H9 (cell line): ENCODE measurements around the gene ZSCAN2. TPM values are rescaled to one million over a fixed set of nuclear protein-coding genes. Genes with fewer than 3 reads are reported as not detected.
A peak's percentile ranks its signal among the peaks of the same experiment; 100 is the strongest.

ENCODE experiments used
- DNase-seq: peaks from one replicate; pipeline ENCODE4 v3.0.0-alpha.2; 2017
- H2AFZ ChIP-seq: one replicate; pipeline ENCODE4 v1.6.1; 2013; ENCODE audit warnings: mild to moderate bottlenecking, low read length, control low read depth, moderate library complexity
- H2AK5ac ChIP-seq: 2 replicates; pipeline ENCODE4 v1.6.1; 2013; ENCODE audit warnings: low read length, control low read depth, mixed read lengths; ENCODE audit not compliant: insufficient read length
- H2BK120ac ChIP-seq: one replicate; pipeline ENCODE4 v1.6.1; 2013; ENCODE audit warnings: low read depth, mild to moderate bottlenecking, low read length, control low read depth, inconsistent platforms; ENCODE audit not compliant: poor library complexity, severe bottlenecking
- H2BK12ac ChIP-seq: 2 replicates; pipeline ENCODE4 v1.6.1; 2013; ENCODE audit warnings: low read length, control low read depth, mixed read lengths, low read depth; ENCODE audit not compliant: insufficient read length
- H2BK15ac ChIP-seq: 2 replicates; pipeline ENCODE4 v1.6.1; 2013; ENCODE audit warnings: low read depth, low read length, control low read depth
- H2BK20ac ChIP-seq: one replicate; pipeline ENCODE4 v1.6.1; 2013; ENCODE audit warnings: low read depth, mild to moderate bottlenecking, low read length, control low read depth, inconsistent platforms; ENCODE audit not compliant: poor library complexity, severe bottlenecking
- H2BK5ac ChIP-seq: 2 replicates; pipeline ENCODE4 v1.6.1; 2013; ENCODE audit warnings: low read length, control low read depth, mixed read lengths; ENCODE audit not compliant: insufficient read length
- H3K14ac ChIP-seq: 2 replicates; pipeline ENCODE4 v1.6.1; 2013; ENCODE audit warnings: low read length, control low read depth; ENCODE audit not compliant: insufficient read depth
- H3K18ac ChIP-seq: 2 replicates; pipeline ENCODE4 v1.6.1; 2013; ENCODE audit warnings: low read depth, mild to moderate bottlenecking, mixed read lengths, low read length, control low read depth; ENCODE audit not compliant: insufficient read length
- H3K23ac ChIP-seq: 2 replicates; pipeline ENCODE4 v1.6.1; 2013; ENCODE audit warnings: low read length, control low read depth, mixed read lengths, low read depth; ENCODE audit not compliant: insufficient read length
- H3K23me2 ChIP-seq: 2 replicates; pipeline ENCODE4 v1.6.1; 2013; ENCODE audit warnings: low read depth, mild to moderate bottlenecking, mixed read lengths, low read length, control low read depth; ENCODE audit not compliant: insufficient read length, poor library complexity, severe bottlenecking
- H3K27ac ChIP-seq: 2 replicates; pipeline ENCODE4 v1.5.1; 2013; ENCODE audit warnings: low read length, control low read depth, mixed read lengths, low read depth; ENCODE audit not compliant: insufficient read length
- H3K27me3 ChIP-seq: 2 replicates; pipeline ENCODE4 v1.6.1; 2013; ENCODE audit warnings: low read length, control low read depth, inconsistent platforms; ENCODE audit not compliant: insufficient read depth
- H3K4ac ChIP-seq: 2 replicates; pipeline ENCODE4 v1.6.1; 2013; ENCODE audit warnings: low read depth, mild to moderate bottlenecking, control low read depth, inconsistent platforms, low read length, moderate library complexity
- H3K4me1 ChIP-seq: 2 replicates; pipeline ENCODE4 v1.6.1; 2013; ENCODE audit warnings: low read length, control low read depth, inconsistent platforms; ENCODE audit not compliant: insufficient read depth
- H3K4me2 ChIP-seq: 2 replicates; pipeline ENCODE4 v1.6.1; 2013; ENCODE audit warnings: low read length, control low read depth, mixed read lengths; ENCODE audit not compliant: insufficient read length, insufficient read depth
- H3K56ac ChIP-seq: 2 replicates; pipeline ENCODE4 v1.6.1; 2013; ENCODE audit warnings: low read depth, mild to moderate bottlenecking, mixed read lengths, low read length, control low read depth; ENCODE audit not compliant: insufficient read length
- H3K79me1 ChIP-seq: 2 replicates; pipeline ENCODE4 v1.6.1; 2013; ENCODE audit warnings: low read depth, mild to moderate bottlenecking, moderate library complexity, low read length, control low read depth, inconsistent platforms; ENCODE audit not compliant: insufficient read depth, poor library complexity, severe bottlenecking
- H3K79me2 ChIP-seq: 2 replicates; pipeline ENCODE4 v1.6.1; 2013; ENCODE audit warnings: low read length, control low read depth, inconsistent platforms; ENCODE audit not compliant: insufficient read depth
- H3K9ac ChIP-seq: 2 replicates; pipeline ENCODE4 v1.6.1; 2013; ENCODE audit warnings: low read length, control low read depth, mixed read lengths; ENCODE audit not compliant: insufficient read length; ENCODE audit errors: extremely low read depth
- H3K9me3 ChIP-seq: one replicate; pipeline ENCODE4 v1.6.1; 2013; ENCODE audit warnings: low read depth, low read length, inconsistent platforms; ENCODE audit not compliant: control insufficient read depth
- H3T11ph ChIP-seq: one replicate; pipeline ENCODE4 v1.6.1; 2013; ENCODE audit warnings: mild to moderate bottlenecking, low read length, control low read depth, inconsistent platforms
- H4K20me1 ChIP-seq: one replicate; pipeline ENCODE4 v1.6.1; 2013; ENCODE audit not compliant: control insufficient read depth, insufficient read length, insufficient read depth
- H4K5ac ChIP-seq: 2 replicates; pipeline ENCODE4 v1.6.1; 2013; ENCODE audit warnings: low read depth, mild to moderate bottlenecking, mixed read lengths, low read length, control low read depth; ENCODE audit not compliant: insufficient read length
- H4K8ac ChIP-seq: replicated peaks from 2 replicates; pipeline ENCODE4 v1.6.1; 2013; ENCODE audit warnings: low read length, control low read depth, mixed read lengths, low read depth; ENCODE audit not compliant: insufficient read length
- H4K91ac ChIP-seq: 2 replicates; pipeline ENCODE4 v1.6.1; 2013; ENCODE audit warnings: low read depth, mild to moderate bottlenecking, moderate library complexity, mixed read lengths, low read length, control low read depth; ENCODE audit not compliant: insufficient read length
- H3K27ac Mint-ChIP-seq, 3 experiments: 2 replicates in 2 of 3; 3 replicates in 1 of 3; pipeline ENCODE4 v1.8.0; 2020 to 2021; ENCODE audit warnings: mixed read lengths in 3 of 3, mild to moderate bottlenecking in 1 of 3, moderate library complexity in 1 of 3
- H3K27me3 Mint-ChIP-seq: 2 replicates; pipeline ENCODE4 v1.8.0; 2021; ENCODE audit warnings: low read depth, mild to moderate bottlenecking, moderate library complexity, mixed read lengths
- H3K36me3 Mint-ChIP-seq, 3 experiments: 2 replicates in 2 of 3; 3 replicates in 1 of 3; pipeline ENCODE4 v1.8.0; 2020 to 2021; ENCODE audit warnings: low read depth in 3 of 3, mixed read lengths in 3 of 3; ENCODE audit not compliant: insufficient read depth in 1 of 3
- H3K4me1 Mint-ChIP-seq, 2 experiments: 2 replicates each; pipeline ENCODE4 v1.8.0; 2020; ENCODE audit warnings: mixed read lengths in 2 of 2
- H3K4me3 Mint-ChIP-seq, 2 experiments: 2 replicates in 1 of 2; 3 replicates in 1 of 2; pipeline ENCODE4 v1.8.0; 2020 to 2021; ENCODE audit warnings: mild to moderate bottlenecking in 2 of 2, mixed read lengths in 2 of 2, moderate library complexity in 1 of 2
- H3K9me3 Mint-ChIP-seq, 2 experiments: 2 replicates in 1 of 2; 3 replicates in 1 of 2; pipeline ENCODE4 v1.8.0; 2020; ENCODE audit warnings: mild to moderate bottlenecking in 2 of 2, mixed read lengths in 2 of 2, moderate library complexity in 1 of 2
- CTCF ChIP-seq: fragments of 200-600 bp; sonication (generic); conservative IDR thresholded peaks from 3 replicates; pipeline ENCODE4 v1.8.0; 2021; ENCODE audit warnings: antibody characterized with exemption, mild to moderate bottlenecking
- WGBS: extraction: QIAGEN DNeasy Blood & Tissue Kit; methylation state at CpG from one replicate; pipeline ENCODE4 v1.1.7; 2013; ENCODE audit warnings: missing lambda C conversion rate, low lambda C conversion rate, mixed read lengths; ENCODE audit not compliant: insufficient read length; ENCODE audit errors: extremely low coverage; 5-methylcytosine and 5-hydroxymethylcytosine counted together
- total RNA-seq: library from RNA; stranded (reverse); gene quantifications from 2 replicates; pipeline ENCODE4 v1.2.1, GENCODE V29; 2021

Gene ZSCAN2
- total RNA-seq, 1 experiment from 2014 or later: 28.4 TPM

DNA sequence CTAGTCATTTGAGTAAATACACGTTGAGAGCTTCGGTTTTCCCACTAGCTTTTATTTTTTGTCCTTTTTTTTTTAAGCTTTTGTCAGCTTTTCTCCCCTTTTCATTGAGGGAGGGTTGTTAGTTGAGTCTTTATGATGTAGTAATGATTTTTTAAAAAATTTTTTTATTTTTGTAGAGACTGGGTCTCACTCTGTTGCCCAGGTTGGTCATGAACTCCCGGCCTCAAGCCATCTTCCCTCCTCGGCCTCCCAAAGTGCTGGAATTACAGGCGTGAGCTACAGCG, 688 bp downstream of the ZSCAN2 start:
- Histone ChIP-seq H3K18ac (no peak overlapping the region), H3K23me2 (peaks cover 7% of the 10 kb centered on the region), H2BK20ac (no peak overlapping the region), H3K27ac (no peak overlapping the region), H3K79me1 (no peaks in the 10 kb centered on the region), H2BK15ac (no peak overlapping the region), H2BK12ac (no peak overlapping the region), H4K5ac (no peak overlapping the region), H2AK5ac (no peak overlapping the region), H3K79me2 (peaks cover 23% of the 10 kb centered on the region), H3K27me3 (no peaks in the 10 kb centered on the region; the same call in 1 of the 2 replicates), H3K4ac (no peak overlapping the region), H4K20me1 (peaks cover 4% of the 10 kb centered on the region), H2BK120ac (no peak overlapping the region), H3K4me2 (peak overlapping the region; percentile 78), H3K14ac (no peak overlapping the region), H3K56ac (no peak overlapping the region), H2AFZ (no peak overlapping the region), H3K4me1 (peaks cover 15% of the 10 kb centered on the region), H4K8ac (no peak overlapping the region), H3K23ac (no peak overlapping the region), H4K91ac (no peak overlapping the region), H3K9ac (peak overlapping the region; percentile 44), H3K9me3 (no peaks in the 10 kb centered on the region), H2BK5ac (no peak overlapping the region), H3T11ph (no peak overlapping the region)
- Mint-ChIP-seq H3K4me3 (peak overlapping the region; percentile 86 to 96), H3K27me3 (peaks cover 38% of the 10 kb centered on the region), H3K27ac (peak overlapping the region in 2 of 3 experiments; percentile 73 to 95; a peak in 2 of 7 replicates), H3K4me1 (peaks cover 39% of the 10 kb centered on the region in 2 experiments), H3K36me3 (peaks cover 25 to 28% (median 26%) of the 10 kb centered on the region in 3 experiments), H3K9me3 (peaks cover 0 to 3% of the 10 kb centered on the region in 2 experiments; a peak in 1 of 5 replicates)
- TF ChIP-seq CTCF: no peak
- no CpG with 5 or more reads among the region's 6 CpGs for WGBS
- DNase-seq: no peak
